ENCODE data around the gene COL5A2.

Gene COL5A2

GRCh38 chr2:189218236-189218635, 38.7 kb upstream of the COL5A2 start:
- DNase-seq (ENCODE audit: low spot score) = no peak
- Histone ChIP-seq H3K27me3 (ENCODE audit: insufficient read depth, poor library complexity, severe bottlenecking) (no peaks in the 10 kb centered on the region), H3K4me3 (ENCODE audit: severe bottlenecking) (no peak overlapping the region), H3K4me1 (ENCODE audit: insufficient read depth, poor library complexity, severe bottlenecking) (peaks cover 22% of the 10 kb centered on the region), H3K9me3 (ENCODE audit: severe bottlenecking) (no peaks in the 10 kb centered on the region), H3K36me3 (ENCODE audit: low read depth) (no peaks in the 10 kb centered on the region), H3K27ac (ENCODE audit: poor library complexity, severe bottlenecking) (no peak overlapping the region)
- ATAC-seq (ENCODE audit: low read depth) = no peak
- no peak for TF ChIP-seq CTCF (IDR thresholded peaks at IDR 0.05; ENCODE audit: poor library complexity, severe bottlenecking)

GRCh38 chr2:189217541-189217940, 38.0 kb upstream of the COL5A2 start:
- Histone ChIP-seq H3K36me3 (ENCODE audit: low read depth) (no peaks in the 10 kb centered on the region), H3K4me3 (ENCODE audit: severe bottlenecking) (no peak overlapping the region), H3K27ac (ENCODE audit: poor library complexity, severe bottlenecking) (no peak overlapping the region), H3K9me3 (ENCODE audit: severe bottlenecking) (no peaks in the 10 kb centered on the region), H3K27me3 (ENCODE audit: insufficient read depth, poor library complexity, severe bottlenecking) (no peaks in the 10 kb centered on the region), H3K4me1 (ENCODE audit: insufficient read depth, poor library complexity, severe bottlenecking) (peaks cover 15% of the 10 kb centered on the region)
- DNase-seq (ENCODE audit: low spot score) (no peak), ATAC-seq (ENCODE audit: low read depth) (no peak)
- no peak for TF ChIP-seq CTCF (IDR thresholded peaks at IDR 0.05; ENCODE audit: poor library complexity, severe bottlenecking)

GRCh38 chr2:189217051-189217450, 37.5 kb upstream of the COL5A2 start:
- DNase-seq (ENCODE audit: low spot score) (no peak), ATAC-seq (ENCODE audit: low read depth) (no peak)
- Histone ChIP-seq H3K4me3 (ENCODE audit: severe bottlenecking) (no peak overlapping the region), H3K9me3 (ENCODE audit: severe bottlenecking) (no peaks in the 10 kb centered on the region), H3K36me3 (ENCODE audit: low read depth) (no peaks in the 10 kb centered on the region), H3K27me3 (ENCODE audit: insufficient read depth, poor library complexity, severe bottlenecking) (no peaks in the 10 kb centered on the region), H3K27ac (ENCODE audit: poor library complexity, severe bottlenecking) (no peak overlapping the region), H3K4me1 (ENCODE audit: insufficient read depth, poor library complexity, severe bottlenecking) (peaks cover 10% of the 10 kb centered on the region)
- no peak for TF ChIP-seq CTCF (IDR thresholded peaks at IDR 0.05; ENCODE audit: poor library complexity, severe bottlenecking)

- ATAC-seq (ENCODE audit: low read depth) (no peak), DNase-seq (ENCODE audit: low spot score) (no peak)
- TF ChIP-seq CTCF (IDR thresholded peaks at IDR 0.05; ENCODE audit: poor library complexity, severe bottlenecking) = no peak
- Histone ChIP-seq H3K27ac (ENCODE audit: poor library complexity, severe bottlenecking) (peak overlapping the region; percentile 17), H3K4me1 (ENCODE audit: insufficient read depth, poor library complexity, severe bottlenecking) (peaks cover 21% of the 10 kb centered on the region), H3K36me3 (ENCODE audit: low read depth) (no peaks in the 10 kb centered on the region), H3K9me3 (ENCODE audit: severe bottlenecking) (no peaks in the 10 kb centered on the region), H3K27me3 (ENCODE audit: insufficient read depth, poor library complexity, severe bottlenecking) (no peaks in the 10 kb centered on the region), H3K4me3 (ENCODE audit: severe bottlenecking) (no peak overlapping the region)
Measured at GRCh38 chr2:189214484-189214883, 34.9 kb upstream of the COL5A2 start.

- Histone ChIP-seq H3K27ac (ENCODE audit: poor library complexity, severe bottlenecking) (no peak overlapping the region), H3K9me3 (ENCODE audit: severe bottlenecking) (no peaks in the 10 kb centered on the region), H3K4me1 (ENCODE audit: insufficient read depth, poor library complexity, severe bottlenecking) (peaks cover 25% of the 10 kb centered on the region), H3K27me3 (ENCODE audit: insufficient read depth, poor library complexity, severe bottlenecking) (no peaks in the 10 kb centered on the region), H3K36me3 (ENCODE audit: low read depth) (no peaks in the 10 kb centered on the region), H3K4me3 (ENCODE audit: severe bottlenecking) (no peak overlapping the region)
- no peak for TF ChIP-seq CTCF (IDR thresholded peaks at IDR 0.05; ENCODE audit: poor library complexity, severe bottlenecking)
- ATAC-seq (ENCODE audit: low read depth) = no peak
- no peak for DNase-seq (ENCODE audit: low spot score)
Measured at GRCh38 chr2:189213250-189213649, 33.7 kb upstream of the COL5A2 start.

Data from RWPE2 (cell line).